Chondrocyte (in vitro differentiated cells): ENCODE data around the gene ANKRD50. TPM values are rescaled to one million over a fixed set of nuclear protein-coding genes. Genes with fewer than 3 reads are reported as not detected.

ENCODE experiments used
- DNase-seq: peaks from one replicate; pipeline ENCODE4 v3.0.0; 2021; ENCODE audit warnings: mixed read lengths, low spot score
- H3K27ac Mint-ChIP-seq: one replicate; pipeline ENCODE4 v1.8.0; 2021; ENCODE audit warnings: mild to moderate bottlenecking, moderate library complexity, mixed read lengths; ENCODE audit not compliant: unreplicated experiment
- H3K27me3 Mint-ChIP-seq: 2 replicates; pipeline ENCODE4 v1.8.0; 2021; ENCODE audit warnings: low read depth, mixed read lengths
- H3K36me3 Mint-ChIP-seq: 2 replicates; pipeline ENCODE4 v1.8.0; 2021; ENCODE audit warnings: low read depth, mixed read lengths
- H3K4me1 Mint-ChIP-seq: 2 replicates; pipeline ENCODE4 v1.8.0; 2021; ENCODE audit warnings: low read depth, mild to moderate bottlenecking, mixed read lengths
- H3K4me3 Mint-ChIP-seq: one replicate; pipeline ENCODE4 v1.8.0; 2021; ENCODE audit warnings: mild to moderate bottlenecking, moderate library complexity, mixed read lengths; ENCODE audit not compliant: unreplicated experiment
- H3K9me3 Mint-ChIP-seq: 2 replicates; pipeline ENCODE4 v1.8.0; 2021; ENCODE audit warnings: low read depth, mixed read lengths
- CTCF ChIP-seq: fragments of 200-600 bp; sonication (generic); IDR thresholded peaks from 2 replicates; pipeline ENCODE4 v1.5.0; 2021; ENCODE audit warnings: antibody characterized with exemption, mild to moderate bottlenecking, moderate library complexity
- total RNA-seq: library from RNA; stranded (reverse); gene quantifications from 3 replicates; pipeline ENCODE4 v1.2.1, GENCODE V29; 2021

The ANKRD50 gene
- total RNA-seq, 1 donor from 2014 or later = 47.8 TPM

- no peak overlapping the region for H3K4me3 Mint-ChIP-seq
- no peaks in the 10 kb centered on the region for H3K36me3 Mint-ChIP-seq
- TF ChIP-seq CTCF = no peak
- no peak for DNase-seq
- no peaks in the 10 kb centered on the region for H3K27me3 Mint-ChIP-seq
- H3K27ac Mint-ChIP-seq = no peak overlapping the region
- H3K9me3 Mint-ChIP-seq = no peaks in the 10 kb centered on the region
- H3K4me1 Mint-ChIP-seq = peaks cover 12% of the 10 kb centered on the region
Measured at GRCh38 chr4:124749421-124749820, 36.9 kb upstream of the ANKRD50 start.

- Mint-ChIP-seq H3K36me3 (no peaks in the 10 kb centered on the region), H3K27me3 (no peaks in the 10 kb centered on the region), H3K4me3 (no peak overlapping the region), H3K27ac (no peak overlapping the region), H3K9me3 (no peaks in the 10 kb centered on the region), H3K4me1 (peaks cover 12% of the 10 kb centered on the region)
- no peak for DNase-seq
- no peak for TF ChIP-seq CTCF
Measured at GRCh38 chr4:124748965-124749364, 36.4 kb upstream of the ANKRD50 start.

GRCh38 chr4:124745985-124746801 is 33.7 kb upstream of the ANKRD50 start:
- no peaks in the 10 kb centered on the region for H3K9me3 Mint-ChIP-seq
- H3K27me3 Mint-ChIP-seq = no peaks in the 10 kb centered on the region
- TF ChIP-seq CTCF = no peak
- H3K4me3 Mint-ChIP-seq = no peak overlapping the region
- H3K4me1 Mint-ChIP-seq = peaks cover 12% of the 10 kb centered on the region
- no peak for DNase-seq
- H3K27ac Mint-ChIP-seq = peak overlapping the region; percentile 2
- H3K36me3 Mint-ChIP-seq = no peaks in the 10 kb centered on the region

GRCh38 chr4:124743711-124744110 is 31.2 kb upstream of the ANKRD50 start:
- Mint-ChIP-seq H3K27me3 (no peaks in the 10 kb centered on the region), H3K36me3 (no peaks in the 10 kb centered on the region), H3K9me3 (no peaks in the 10 kb centered on the region), H3K4me3 (no peak overlapping the region), H3K27ac (no peak overlapping the region), H3K4me1 (peaks cover 12% of the 10 kb centered on the region)
- DNase-seq = no peak
- no peak for TF ChIP-seq CTCF

GRCh38 chr4:124740501-124740900 is 28.0 kb upstream of the ANKRD50 start:
- Mint-ChIP-seq H3K36me3 (no peaks in the 10 kb centered on the region), H3K9me3 (no peaks in the 10 kb centered on the region), H3K4me3 (no peak overlapping the region), H3K27me3 (no peaks in the 10 kb centered on the region), H3K4me1 (peaks cover 3% of the 10 kb centered on the region), H3K27ac (no peak overlapping the region)
- no peak for DNase-seq
- TF ChIP-seq CTCF = no peak
